HG03575 (cell line): ENCODE measurements around the gene RCSD1.

Experiments
- ATAC-seq: cut with Tn5 transposase; IDR thresholded peaks from one replicate; pipeline ENCODE4 v1.9.1; 2021; ENCODE audit not compliant: unreplicated experiment, insufficient number of reproducible peaks, low FRiP score; ENCODE audit errors: extremely low read depth

RCSD1 gene

DNA sequence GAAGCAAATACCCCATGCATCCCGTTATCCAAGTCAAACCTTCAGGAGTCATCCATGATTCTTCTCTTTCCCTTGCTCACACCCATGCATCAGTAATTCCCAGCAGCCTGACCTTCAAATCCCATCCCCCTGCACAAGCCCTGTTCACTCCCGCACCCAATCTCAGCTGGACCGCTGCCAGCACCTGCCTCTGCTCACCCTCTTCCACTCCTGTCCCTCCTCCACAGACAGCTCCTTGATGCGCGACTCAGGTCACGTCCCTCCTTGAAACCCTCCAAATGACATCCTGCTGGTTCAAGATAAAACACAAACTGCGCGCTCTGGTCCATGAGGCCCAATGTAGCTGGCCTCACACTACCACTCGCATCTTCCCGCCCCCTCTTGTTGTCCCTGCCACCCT, 48.4 kb downstream of the RCSD1 start:
- ATAC-seq: no peak

DNA sequence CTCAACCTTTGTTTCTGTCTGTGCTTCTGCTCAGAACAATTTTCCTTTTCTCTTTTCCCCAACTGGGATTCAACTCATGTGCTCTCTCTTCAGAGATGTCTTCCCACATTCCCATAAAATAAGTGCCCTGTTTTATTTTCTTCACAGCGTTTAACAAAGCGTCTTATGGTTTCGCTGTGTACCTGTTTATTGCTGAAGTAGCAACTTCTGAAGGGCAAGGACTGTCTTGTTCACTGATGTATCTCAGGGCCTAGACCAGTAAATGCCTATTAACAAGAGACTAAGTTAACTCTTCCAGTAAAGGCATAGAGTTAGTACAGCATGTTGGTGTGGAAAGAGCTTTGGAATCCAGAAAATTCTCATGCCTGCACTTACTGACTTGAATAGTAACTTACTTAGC, 48.8 kb downstream of the RCSD1 start:
- no peak for ATAC-seq

DNA sequence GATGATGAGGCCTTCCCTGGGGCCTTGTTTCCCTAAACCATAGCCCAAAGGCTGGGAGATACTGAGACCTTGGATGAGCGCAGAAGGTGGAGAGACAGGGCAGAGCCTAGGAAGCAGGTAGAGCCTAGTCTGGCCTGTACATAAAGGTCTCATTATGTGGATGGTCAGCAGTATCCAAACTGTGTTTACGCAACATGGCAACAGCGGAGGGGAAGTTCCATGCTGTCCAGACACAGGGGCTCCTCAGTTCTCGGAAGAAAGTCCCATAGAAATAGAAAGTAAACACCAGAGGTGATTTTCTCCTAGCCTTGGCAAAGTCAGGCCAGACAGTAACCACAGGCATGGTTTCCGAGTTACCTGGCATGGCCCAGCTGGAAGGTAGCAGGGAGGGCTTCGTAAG, 49.7 kb downstream of the RCSD1 start:
- ATAC-seq: no peak

DNA sequence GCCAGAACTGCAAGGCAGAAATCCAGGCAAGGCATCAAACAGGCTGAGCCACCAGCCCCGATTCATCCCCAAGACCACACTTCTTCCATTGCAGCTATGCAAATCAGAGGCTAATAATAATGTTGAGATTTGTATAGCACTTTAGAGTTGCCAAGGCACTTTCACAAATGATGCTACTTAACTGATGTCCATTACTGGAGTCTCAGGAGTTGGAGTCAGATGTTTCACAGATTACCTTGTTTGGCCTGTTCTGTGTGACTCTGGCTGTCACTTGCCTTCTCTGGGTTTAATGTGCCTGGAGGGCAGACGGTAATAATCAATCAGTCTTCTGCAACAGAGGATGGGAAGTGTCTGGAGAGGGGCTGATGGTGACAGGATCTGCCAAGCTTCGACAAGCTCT, 51.0 kb downstream of the RCSD1 start:
- no peak for ATAC-seq

DNA sequence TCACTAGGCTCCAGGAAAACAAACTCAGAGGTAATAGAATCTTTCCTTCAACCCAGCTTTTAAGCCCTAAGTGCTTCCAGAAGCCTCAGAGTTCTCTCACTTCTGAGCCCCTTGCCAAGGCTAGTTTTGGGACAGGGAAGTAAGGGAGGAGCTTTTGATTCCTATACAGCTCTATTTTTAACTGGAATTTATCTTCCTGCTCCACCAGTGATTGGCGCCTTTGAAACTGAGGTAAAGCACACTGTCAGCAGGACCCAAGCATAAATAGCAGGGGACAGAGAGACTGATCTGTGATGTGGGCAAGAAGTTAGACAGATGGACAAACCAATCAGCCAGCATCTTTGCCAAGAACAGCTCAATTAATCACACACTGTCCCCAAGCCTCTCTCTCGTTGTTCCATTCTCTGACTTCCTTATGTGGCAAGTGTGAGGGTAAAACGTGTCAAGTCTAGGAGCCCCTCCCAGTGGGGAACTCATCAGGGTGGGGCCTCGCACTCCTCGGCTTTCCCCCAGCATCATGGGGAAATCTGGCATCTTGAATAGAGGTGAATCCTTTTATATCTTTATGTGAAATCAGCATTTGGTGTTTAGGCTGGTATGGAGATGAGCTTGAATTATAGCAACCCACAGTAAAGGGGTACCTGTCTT, 51.5 kb downstream of the RCSD1 start:
- ATAC-seq: no peak

DNA sequence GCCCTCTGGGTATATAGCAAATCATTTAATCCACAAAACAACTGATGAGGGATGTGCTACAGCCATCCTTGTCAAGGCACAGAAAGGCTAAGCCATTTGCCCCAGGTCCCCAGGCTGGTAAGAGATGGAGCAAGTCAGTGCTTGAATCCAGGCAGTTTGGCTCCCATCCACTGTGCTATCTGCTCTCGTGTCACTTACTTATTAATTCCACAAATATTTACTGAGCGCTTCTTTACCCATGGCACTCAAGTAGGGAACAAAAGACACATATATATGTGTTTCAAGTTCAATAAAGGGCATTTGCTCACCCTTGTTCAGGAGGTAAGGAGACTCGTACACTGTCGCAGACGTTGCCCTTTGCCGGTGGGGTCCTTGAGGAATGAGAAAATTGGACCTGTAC, 53.2 kb downstream of the RCSD1 start:
- ATAC-seq: no peak

DNA sequence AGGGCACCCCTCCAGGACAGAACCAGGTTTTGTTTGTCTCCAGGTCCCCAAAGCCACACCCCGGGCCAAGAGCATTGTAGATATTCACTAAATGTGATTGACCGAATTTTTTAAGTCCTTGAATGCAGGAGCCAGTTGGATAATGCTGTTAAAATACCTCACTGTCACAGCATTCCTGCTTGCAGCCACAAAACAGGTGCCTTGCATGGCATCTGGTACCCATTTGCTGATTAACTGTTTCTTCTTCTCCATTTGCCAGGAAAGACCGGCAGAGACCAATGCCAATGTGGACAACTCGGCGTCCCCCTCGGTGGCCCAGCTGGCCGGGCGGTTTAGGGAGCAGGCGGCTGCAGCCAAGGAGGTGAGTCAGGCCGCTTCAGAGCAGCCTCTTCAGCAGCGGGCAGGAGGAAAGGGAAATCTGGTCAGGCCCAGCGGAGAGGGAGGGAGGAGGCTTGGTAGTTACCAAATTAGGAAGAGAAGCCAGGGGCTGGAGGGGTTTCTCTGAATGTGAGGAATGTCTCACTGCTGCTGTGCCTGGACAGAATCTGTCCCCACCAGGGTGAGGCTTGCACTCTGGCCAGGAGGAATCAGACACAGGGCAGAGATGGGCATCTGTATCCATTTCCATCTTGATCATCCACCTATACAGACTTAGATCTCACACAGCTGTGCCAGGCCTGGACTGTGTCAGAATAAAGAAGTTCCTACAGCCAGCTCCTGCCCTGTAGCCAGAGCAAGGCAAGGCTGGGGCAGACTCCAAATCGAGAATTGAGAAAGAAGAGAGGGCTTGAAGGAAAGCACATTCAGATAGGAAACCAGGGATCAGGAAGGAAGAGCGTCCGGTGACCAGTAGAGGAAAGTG, 53.8 kb downstream of the RCSD1 start:
- ATAC-seq: no peak

DNA sequence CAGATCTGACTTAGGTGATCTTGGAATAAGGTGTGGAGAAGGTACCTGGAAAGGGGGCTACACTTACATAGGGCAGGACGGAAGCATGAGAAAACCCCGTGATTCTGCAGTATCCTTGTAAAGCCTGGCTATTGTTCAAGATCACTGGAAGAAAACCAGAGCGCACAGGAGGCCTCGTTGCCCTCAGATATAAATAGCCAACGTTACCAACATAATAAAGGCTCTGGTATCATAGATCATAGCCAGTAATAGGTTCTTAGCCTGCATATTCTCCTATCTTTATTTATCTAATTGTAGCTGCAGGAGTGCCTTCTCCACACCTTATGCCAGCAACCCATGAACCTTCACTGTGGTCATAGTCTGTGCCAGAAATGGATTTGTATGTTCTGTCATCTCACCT, 55.8 kb downstream of the RCSD1 start:
- ATAC-seq: no peak

DNA sequence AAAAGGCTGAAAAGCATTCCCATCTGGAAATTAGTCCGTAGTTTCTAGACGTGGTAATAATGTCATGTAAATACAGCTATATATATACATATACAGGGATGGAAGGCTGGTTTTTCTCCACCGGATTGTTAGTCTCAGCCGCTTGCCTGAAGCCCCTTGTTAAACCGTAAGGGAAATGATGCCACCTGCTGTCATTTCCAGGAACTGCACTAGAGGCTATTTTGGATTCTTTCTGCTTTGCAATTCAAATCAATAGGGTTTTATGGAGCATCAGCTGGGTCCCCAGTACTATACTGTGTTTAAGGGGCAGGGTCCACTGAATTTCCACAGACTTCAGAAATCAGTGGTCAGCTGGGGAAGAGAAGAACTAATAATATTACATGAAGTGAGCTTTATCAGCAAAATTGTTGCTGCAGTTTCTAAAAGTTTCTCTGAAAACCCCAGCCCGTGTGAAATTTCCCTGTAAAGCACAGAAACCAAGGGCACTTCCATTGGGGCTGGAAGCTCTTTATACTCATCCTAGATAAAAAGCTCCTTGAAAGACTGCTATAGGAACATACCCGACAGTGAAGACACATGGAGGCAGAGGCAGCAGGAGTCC, 58.0 kb downstream of the RCSD1 start:
- ATAC-seq: no peak

DNA sequence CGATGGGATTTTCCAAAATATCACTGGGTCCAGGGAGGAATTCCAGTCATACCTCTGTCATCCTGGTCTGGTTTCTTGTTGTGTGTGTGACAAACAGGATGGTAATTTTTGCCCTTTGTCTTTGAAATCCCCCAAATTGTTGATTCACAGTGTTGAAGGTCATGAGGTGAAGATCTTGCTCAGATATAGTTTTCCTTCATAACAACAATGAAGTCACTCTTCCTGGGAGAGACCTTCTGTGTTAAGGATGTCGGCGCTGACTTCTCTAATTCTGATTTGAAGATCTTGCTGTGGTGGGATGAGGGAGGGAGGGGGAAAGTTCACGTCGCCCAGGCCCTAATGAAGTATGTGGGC, 59.5 kb downstream of the RCSD1 start:
- no peak for ATAC-seq

DNA sequence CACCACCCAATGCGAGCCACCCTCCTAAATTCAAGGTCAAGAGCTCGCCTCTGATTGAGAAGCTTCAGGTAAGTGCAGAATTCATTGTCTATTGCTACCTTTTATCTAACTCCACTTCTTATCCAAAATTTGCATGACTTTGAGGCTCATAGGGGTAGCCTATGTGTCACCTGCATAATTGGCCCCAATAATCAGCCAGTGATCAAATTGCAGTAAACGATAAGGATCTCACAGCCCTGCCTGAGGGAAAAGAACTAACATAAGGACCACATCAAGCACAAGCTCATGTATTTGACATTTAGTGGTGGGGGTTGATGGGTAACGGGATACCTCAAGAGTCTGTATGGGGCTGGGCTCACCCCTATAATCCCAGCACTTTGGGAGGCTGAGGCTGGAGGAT, 60.0 kb downstream of the RCSD1 start:
- no peak for ATAC-seq

DNA sequence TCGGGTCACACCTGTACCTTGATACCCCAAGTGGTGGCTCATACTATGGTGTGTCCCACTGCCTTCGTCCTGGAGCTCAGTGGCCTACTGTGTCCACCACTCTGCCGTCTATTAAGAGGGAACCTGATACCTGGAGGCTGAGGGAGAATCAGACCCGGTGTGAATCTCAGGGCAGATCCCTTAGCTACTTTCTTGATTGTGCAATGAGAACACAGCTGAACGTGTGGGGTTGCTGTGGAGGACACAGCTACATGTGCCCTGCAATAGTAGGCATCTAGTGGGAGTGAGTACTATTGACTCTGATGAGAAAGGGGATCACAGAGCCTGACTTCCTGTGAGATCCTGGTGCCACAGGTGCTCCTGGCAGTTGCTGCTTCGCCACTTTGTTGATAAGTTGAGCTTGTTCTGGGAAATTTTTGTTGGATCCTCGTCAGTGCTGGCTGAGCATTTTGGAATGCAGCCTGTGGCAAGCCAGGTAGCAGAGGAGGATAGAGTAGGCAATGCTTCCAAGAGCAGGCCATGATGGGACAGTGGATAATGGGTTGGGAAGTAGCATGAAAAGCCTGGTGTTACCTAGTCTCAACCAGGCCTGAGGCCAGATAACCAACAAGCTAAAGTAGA, 63.5 kb downstream of the RCSD1 start:
- no peak for ATAC-seq

DNA sequence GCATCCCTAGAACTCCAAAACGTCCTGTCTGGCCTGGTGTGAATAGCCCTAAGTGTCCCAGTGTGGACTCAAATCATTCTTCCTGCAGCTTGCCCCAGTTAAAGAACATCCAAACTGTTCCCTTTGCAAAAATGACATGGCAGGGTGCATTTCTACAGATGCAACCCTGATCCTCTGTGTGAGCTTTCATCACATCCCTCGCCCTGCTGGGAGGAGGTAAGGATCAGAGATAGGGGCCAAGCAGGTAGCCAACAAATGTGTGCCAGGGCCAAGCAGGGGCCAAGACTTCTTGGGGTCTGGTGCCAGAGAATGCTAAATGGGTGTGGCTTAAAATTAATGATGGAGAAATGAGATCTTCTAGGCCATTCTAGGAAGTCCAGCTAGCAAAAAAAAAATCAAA, 64.7 kb downstream of the RCSD1 start:
- ATAC-seq: no peak

DNA sequence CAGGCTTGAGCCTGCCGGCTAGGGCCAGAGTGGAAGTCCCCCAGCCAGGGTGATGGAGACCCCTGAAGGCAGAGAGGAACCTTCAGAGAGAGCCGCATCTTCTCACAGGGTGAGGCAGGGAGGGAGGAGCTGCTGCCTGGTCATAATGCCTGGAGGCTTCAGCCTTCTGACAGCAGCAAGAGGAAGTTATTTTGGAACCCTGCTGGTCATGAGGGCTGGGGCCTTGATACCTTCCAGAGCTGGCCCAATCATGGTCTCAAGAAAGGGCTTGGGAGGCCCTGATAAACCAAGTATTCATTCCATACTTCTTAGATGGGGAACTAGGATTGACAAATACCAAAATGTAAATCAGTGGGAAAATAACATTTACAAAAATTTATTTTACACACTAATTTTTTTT, 65.1 kb downstream of the RCSD1 start:
- ATAC-seq: no peak

DNA sequence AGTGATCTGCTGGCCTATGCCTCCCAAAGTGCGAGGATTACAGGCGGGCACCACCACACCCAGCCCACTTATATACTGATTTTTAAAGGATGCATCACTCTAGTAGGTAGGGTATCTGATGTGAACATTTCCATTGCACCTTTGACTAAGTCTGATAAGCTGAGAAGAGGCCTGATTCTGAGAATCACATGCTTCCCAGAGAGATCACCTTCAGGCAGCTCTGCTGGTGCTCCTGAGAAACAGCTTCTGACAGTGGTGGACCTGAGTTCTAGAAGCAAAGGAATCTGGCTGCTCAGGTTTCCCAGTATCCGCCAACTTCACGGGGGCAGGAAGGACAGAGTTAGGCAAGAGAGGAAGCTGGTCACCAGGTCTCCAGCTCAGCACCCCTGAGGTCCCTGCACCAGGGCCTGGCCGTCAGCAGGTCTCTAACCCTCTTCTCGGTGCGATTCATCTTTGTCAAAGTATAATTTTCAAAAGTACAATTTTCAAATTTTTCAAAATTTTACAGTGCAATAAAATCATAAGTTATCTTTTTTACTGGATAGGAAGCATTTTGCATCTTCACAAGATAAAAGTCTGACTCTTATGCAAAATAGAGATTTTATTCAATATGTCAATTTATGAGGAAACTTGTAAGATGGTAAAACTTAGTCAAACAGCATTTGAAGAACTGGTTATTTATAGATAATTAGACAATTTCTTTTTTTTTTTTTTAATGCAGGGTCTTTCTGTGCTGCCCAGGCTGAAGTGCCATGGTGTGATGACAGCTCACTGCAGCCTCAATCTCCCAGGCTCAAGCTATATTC, 65.9 kb downstream of the RCSD1 start:
- ATAC-seq: no peak

DNA sequence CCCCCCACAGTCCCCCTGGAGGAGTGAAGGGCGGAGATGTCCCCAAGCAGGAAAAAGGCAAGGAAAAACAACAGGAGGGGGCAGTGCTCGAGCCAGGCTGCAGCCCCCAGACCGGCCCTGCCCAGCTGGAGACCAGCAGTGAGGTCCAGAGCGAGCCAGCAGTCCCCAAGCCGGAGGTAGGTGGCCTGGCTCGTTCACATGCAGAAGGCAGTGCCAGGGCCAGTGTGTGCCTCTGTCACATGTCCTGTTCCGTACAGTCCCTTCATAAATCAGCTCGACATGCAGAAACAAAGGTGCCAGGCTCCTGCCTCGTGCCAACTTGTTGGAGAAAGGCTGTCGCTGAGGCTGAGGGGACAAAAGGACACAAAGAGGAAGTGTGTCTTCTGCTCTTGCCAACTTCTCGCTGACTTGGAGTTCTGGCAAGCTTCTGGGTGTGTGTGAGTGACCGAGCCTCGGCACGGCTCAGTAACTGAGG, 67.7 kb downstream of the RCSD1 start:
- no peak for ATAC-seq

DNA sequence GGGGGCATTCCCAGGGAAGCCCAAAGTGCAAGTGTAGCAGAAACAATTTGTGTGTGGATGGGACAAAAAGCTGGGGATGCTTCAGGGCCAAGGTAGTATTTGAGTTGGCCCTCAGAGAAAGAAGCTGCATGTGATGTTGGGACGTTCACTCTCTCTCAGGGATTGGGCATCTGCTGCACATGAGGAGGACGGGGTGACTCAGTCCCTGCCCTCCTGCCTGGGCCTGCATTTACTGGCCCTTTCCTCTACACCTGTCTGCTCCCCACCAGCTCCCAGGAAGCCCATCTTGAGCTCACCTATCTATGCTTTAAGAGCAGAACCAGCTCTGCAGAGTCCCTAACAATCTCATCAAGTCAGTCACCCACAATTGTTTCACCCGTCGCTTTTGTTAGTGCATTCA, 68.3 kb downstream of the RCSD1 start:
- ATAC-seq: no peak

DNA sequence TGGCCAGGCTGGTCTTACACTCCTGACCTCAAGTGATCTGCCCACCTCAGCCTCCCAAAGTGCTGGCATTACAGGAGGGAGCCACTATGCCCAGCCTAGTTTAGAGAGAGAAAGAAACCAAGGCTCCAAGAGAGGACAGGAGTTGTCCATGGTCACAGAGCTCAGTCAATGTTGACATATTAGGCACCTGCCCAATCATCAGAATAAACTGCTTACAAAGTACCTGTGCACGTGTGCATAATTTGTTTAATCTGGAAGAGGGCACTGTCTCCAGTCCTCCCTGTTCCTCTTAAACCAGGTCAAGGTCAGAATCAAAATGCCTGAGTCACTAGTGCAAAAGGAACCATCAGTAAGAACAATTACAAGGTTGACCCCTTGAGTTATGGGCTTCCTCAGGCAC, 71.5 kb downstream of the RCSD1 start:
- ATAC-seq: no peak

DNA sequence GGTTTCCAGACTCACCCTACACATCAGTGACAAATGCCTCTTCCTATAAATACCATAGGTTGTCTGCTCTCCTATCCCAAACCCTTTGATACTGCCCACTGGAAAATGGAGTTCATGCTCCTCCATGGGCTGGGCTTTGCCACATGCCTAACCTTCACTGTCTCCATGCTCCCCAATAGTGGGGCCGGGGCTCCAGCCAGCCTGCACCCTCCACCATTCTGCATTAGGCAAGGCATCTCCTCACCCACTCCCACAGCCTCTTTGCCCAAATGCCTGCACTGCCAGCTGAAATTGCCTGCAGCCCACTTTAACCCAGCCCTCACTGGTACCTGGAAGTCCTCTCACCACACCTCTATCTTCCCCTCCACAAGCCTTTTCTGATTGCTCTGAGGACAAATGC, 73.5 kb downstream of the RCSD1 start:
- no peak for ATAC-seq
